ENCODE results near the gene NELL1.

NELL1 gene

DNA sequence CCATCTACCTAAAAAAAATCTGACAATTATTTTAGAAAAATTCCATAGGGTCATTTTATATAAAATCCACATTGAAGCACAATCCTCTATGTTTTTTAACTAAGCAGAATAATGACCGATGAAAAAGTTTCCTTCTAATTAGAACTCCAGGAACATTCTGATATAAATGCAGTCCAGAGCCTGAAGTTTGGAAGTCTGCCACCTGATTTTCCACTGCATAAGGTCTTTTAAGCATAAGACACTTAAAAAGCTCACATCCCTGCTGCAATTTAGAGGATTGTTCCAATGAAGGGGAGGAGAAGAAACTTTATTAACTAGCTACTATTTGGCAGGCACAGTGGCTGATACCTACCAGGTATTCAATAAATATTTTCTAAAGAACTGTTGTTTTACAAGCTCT, 953.2 kb downstream of the NELL1 start:
- DNase-seq (ENCODE audit: extremely low read depth in 1 of 2, low read depth in 1 of 2): no peak

GRCh38 chr11:21622995-21623394, 953.6 kb downstream of the NELL1 start:
- DNase-seq (ENCODE audit: extremely low read depth in 1 of 2, low read depth in 1 of 2): no peak

All from stimulated activated CD8-positive, alpha-beta memory T cell treated with anti-CD3 and anti-CD28 coated beads, Interleukin-7, amount 100 ng/mL, for 48 hours (primary cell).